Measurements from ENCODE around the gene SLC35F1.
A peak's percentile ranks its signal among the peaks of the same experiment; 100 is the strongest.
"Not testable (repeated sequence)": the region's sequence is repeated elsewhere in the genome, so short reads cannot be mapped to it uniquely, and the experiment has no call there.

Gene SLC35F1

GRCh38 chr6:117928833-117929232 lies 21.8 kb downstream of the SLC35F1 start:
- DNase-seq: no peak

GRCh38 chr6:117929501-117929900 lies 22.4 kb downstream of the SLC35F1 start:
- no peak for DNase-seq

- no peak for DNase-seq
Observed at GRCh38 chr6:117930645-117931044, 23.6 kb downstream of the SLC35F1 start.

GRCh38 chr6:117932001-117932400 lies 24.9 kb downstream of the SLC35F1 start:
- DNase-seq: no peak

GRCh38 chr6:117932676-117933075 lies 25.6 kb downstream of the SLC35F1 start:
- DNase-seq: no peak

- no peak for DNase-seq
Observed at GRCh38 chr6:117933471-117933870, 26.4 kb downstream of the SLC35F1 start.

GRCh38 chr6:117938311-117938995 lies 31.4 kb downstream of the SLC35F1 start:
- DNase-seq: no peak

- no peak for DNase-seq
Observed at GRCh38 chr6:117947234-117947633, 40.2 kb downstream of the SLC35F1 start.

- DNase-seq: no peak
Observed at GRCh38 chr6:117951783-117952182, 44.7 kb downstream of the SLC35F1 start.

- no peak for DNase-seq
Observed at GRCh38 chr6:117955684-117956256, 48.7 kb downstream of the SLC35F1 start.

- no peak for DNase-seq
Observed at GRCh38 chr6:117956386-117956785, 49.3 kb downstream of the SLC35F1 start.

GRCh38 chr6:117958536-117958935 lies 51.5 kb downstream of the SLC35F1 start:
- no peak for DNase-seq

- no peak for DNase-seq
Observed at GRCh38 chr6:117960877-117961276, 53.8 kb downstream of the SLC35F1 start.

GRCh38 chr6:117961301-117961700 lies 54.2 kb downstream of the SLC35F1 start:
- DNase-seq: no peak

GRCh38 chr6:117965763-117966162 lies 58.7 kb downstream of the SLC35F1 start:
- not testable (repeated sequence) for DNase-seq

GRCh38 chr6:117971637-117972036 lies 64.6 kb downstream of the SLC35F1 start:
- no peak for DNase-seq

GRCh38 chr6:117974914-117975627 lies 68.0 kb downstream of the SLC35F1 start:
- no peak for DNase-seq

GRCh38 chr6:117976030-117976651 lies 69.1 kb downstream of the SLC35F1 start:
- peak in 1 of 2 donors; percentile 8 for DNase-seq

GRCh38 chr6:117985916-117986315 lies 78.9 kb downstream of the SLC35F1 start:
- no peak for DNase-seq

GRCh38 chr6:117986396-117986795 lies 79.3 kb downstream of the SLC35F1 start:
- no peak for DNase-seq

GRCh38 chr6:117989086-117989485 lies 82.0 kb downstream of the SLC35F1 start:
- DNase-seq: no peak

- DNase-seq: no peak
Observed at GRCh38 chr6:117990151-117990550, 83.1 kb downstream of the SLC35F1 start.

GRCh38 chr6:117992856-117993255 lies 85.8 kb downstream of the SLC35F1 start:
- no peak for DNase-seq

GRCh38 chr6:118012944-118013343 lies 105.9 kb downstream of the SLC35F1 start:
- DNase-seq: no peak

Measured in activated CD4-positive, alpha-beta T cell treated with anti-CD3 and anti-CD28 coated beads for 4 hours (primary cell).